AG09319 (cell line): ENCODE results near the gene RC3H1.

Source experiments
- DNase-seq: peaks from one replicate; pipeline ENCODE4 v3.0.0-alpha.2; 2010; ENCODE audit warnings: low read depth; ENCODE audit errors: extremely low read depth
- TF ChIP-seq, protein P1 (sequence below): IDR thresholded peaks from 2 replicates; pipeline ENCODE4 v1.5.1; 2011; ENCODE audit warnings: low read depth, mild to moderate bottlenecking, inconsistent platforms, low read length, moderate library complexity

Gene RC3H1

DNA sequence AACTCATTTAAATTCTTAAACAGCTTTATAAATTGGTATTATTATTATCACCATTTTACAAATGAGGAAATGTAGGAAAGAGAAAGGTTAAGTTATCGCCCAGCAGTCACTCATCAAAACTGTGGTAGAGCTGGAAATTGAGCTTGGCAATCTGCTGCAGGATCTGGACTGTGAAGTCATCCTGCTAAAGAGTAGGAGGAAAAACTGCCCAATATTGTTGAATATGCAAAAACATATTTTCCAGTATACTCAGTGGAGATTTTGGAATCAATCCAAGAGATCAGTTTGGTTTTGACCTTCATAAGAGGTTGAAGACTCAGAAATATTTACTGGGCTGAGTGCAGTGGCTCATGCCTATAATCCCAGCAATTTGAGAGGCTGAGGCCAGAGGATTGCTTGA lies 16.9 kb upstream of the RC3H1 start:
- no peak for DNase-seq
- TF ChIP-seq, protein P1, sequence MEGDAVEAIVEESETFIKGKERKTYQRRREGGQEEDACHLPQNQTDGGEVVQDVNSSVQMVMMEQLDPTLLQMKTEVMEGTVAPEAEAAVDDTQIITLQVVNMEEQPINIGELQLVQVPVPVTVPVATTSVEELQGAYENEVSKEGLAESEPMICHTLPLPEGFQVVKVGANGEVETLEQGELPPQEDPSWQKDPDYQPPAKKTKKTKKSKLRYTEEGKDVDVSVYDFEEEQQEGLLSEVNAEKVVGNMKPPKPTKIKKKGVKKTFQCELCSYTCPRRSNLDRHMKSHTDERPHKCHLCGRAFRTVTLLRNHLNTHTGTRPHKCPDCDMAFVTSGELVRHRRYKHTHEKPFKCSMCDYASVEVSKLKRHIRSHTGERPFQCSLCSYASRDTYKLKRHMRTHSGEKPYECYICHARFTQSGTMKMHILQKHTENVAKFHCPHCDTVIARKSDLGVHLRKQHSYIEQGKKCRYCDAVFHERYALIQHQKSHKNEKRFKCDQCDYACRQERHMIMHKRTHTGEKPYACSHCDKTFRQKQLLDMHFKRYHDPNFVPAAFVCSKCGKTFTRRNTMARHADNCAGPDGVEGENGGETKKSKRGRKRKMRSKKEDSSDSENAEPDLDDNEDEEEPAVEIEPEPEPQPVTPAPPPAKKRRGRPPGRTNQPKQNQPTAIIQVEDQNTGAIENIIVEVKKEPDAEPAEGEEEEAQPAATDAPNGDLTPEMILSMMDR: no peak

DNA sequence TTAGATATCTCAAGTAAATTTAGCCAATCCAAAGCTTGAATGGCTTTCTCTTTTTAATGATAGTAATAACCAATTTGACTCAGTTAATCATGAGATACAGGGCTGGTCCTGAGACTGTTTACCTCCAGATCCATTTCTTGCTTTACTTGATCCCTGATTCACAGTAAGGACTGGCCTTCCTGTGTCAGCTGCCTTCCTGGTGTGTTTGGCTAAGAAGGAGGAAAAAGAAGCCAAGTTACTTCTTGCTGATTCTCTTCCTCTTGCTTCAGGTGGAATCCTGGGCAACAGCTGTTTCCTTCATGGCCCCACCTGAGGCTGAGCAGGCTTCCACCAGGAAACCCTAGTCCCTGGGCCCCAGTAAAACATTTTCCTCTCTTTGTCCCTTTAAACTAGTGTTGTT lies 14.6 kb upstream of the RC3H1 start:
- no peak for DNase-seq
- TF ChIP-seq, protein P1: no peak

DNA sequence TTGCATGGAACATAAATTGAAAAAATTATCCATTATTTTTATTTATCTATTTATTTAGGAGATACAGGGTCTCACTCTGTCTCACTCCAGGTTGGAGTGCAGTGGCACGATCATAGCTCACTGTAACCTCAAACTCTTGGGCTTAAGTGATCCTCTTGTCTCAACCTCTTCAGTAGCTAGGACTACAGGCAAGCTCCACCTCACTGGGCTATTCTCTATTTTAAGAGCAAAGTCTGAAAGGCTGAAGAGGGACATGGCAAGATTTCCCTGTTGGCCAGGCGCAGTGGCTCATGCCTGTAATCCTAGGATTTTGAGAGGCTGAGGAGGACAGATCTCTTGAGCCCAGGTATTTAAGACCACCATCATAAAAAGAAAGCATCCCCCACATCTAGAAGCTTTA lies 14.0 kb upstream of the RC3H1 start:
- TF ChIP-seq, protein P1: no peak
- no peak for DNase-seq

DNA sequence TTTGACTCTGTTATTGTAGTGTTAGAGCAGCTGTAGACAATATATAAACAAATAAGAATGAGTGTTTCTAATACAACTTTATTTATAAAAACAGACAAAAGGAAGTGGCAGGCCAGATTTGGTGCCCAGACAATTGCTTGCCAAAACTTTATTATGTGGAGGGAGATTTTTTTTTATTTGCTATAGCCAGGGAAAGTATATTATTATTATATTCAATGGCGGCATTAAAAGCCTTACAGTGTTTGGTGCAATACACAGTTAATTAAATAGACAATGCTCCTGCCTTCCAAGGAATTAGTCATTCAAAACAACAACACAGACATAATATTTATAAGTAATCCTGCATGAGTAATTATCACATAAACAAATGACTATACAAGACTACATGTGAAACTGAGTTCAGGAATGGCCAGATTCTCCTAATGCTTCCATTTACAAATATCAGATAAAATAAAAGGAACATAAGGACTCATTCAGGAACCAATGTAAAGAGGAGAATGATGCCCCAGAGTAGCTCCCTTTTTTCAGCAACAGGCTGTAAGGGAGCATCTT lies 10.6 kb upstream of the RC3H1 start:
- TF ChIP-seq, protein P1: no peak
- DNase-seq: no peak

DNA sequence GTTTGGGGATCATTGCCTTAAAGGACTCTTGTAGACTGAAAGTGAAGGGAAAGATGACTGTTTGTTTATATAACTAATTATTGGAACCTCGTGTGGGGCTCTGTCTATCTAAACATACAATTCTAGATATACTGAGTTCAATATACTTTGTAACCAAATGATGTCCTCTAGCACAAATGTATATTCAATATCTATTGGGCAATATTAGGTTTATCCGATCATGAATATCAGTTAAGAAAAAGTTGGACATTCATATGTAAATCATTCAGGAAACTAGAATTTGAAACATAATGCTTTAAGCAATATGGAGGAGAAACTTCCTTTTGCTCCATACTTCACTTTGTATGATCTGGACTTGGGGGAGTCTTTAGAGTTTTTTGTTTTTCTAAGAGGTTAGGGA lies 8.9 kb upstream of the RC3H1 start:
- DNase-seq: no peak
- TF ChIP-seq, protein P1: no peak

DNA sequence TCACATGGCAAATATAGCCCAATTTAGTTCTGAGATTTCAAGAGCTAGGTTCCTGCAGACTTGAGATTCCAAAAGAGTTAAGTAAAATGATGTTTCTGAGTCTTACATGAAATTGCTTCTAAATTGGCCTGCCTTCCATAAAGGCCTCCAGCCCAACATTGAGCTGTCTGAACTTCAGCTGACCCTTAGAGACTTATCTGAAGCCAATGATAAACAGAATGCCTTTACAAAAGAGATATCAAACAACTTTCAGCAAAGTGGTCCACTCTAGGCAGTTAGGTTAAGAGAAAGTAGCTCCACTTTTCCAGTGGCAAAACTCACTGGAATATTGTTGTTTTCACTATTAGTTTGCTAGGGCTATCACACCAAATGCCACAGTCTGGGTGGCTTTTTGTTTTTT lies 6.3 kb upstream of the RC3H1 start:
- DNase-seq: no peak
- TF ChIP-seq, protein P1: no peak

DNA sequence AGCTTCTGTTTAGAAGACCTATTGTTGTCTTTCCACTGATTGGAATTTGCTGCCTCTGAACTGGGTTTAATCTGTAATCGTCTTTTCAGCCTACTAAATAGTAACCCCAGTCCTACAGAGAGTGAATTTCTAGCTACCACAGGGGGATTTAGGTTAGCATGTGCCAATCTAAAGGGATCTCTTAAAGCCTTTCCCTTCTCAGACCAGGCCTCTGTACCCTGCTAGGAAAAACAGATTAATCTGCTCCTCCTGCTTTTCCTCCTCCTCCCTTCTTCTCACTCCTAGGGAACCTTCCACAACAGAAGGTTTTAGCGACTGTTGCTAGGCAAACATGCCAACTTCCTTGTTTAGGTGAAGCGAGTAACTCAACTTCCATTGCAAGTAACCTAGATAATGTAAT lies 1.3 kb upstream of the RC3H1 start:
- DNase-seq: no peak
- TF ChIP-seq, protein P1: no peak
